Jurkat, Clone E6-1 (cell line): ENCODE results near the gene NME4.
A peak's percentile ranks its signal among the peaks of the same experiment; 100 is the strongest.
"Not testable (repeated sequence)": the region's sequence is repeated elsewhere in the genome, so short reads cannot be mapped to it uniquely, and the experiment has no call there.

Source experiments
- DNase-seq: peaks from one replicate; pipeline ENCODE4 v3.0.0-alpha.2; 2011; ENCODE audit warnings: low read depth, low spot score
- H3K4me3 ChIP-seq: 2 replicates; pipeline ENCODE4 v1.5.1; 2011; ENCODE audit warnings: mild to moderate bottlenecking, low read length, control low read depth, moderate library complexity

NME4 gene

GRCh38 chr16:387761-388666 is 9.0 kb upstream of the NME4 start:
- DNase-seq, H3K4me3 ChIP-seq: not testable (repeated sequence)

- no peak for DNase-seq
- no peak overlapping the region for H3K4me3 ChIP-seq
Observed at GRCh38 chr16:389352-389751, 7.6 kb upstream of the NME4 start.

- peak; percentile 61 for DNase-seq
- H3K4me3 ChIP-seq = no peak overlapping the region
Observed at GRCh38 chr16:391885-392335, 5.1 kb upstream of the NME4 start.

- no peak for DNase-seq
Observed at GRCh38 chr16:392450-393030, 4.5 kb upstream of the NME4 start.

GRCh38 chr16:396199-396598 is 800 bp upstream of the NME4 start:
- H3K4me3 ChIP-seq = peak overlapping the region; percentile 46; the same call in 1 of the 2 replicates
- DNase-seq = no peak

More at GRCh38 chr16:392450-393030, 4.5 kb upstream of the NME4 start:
- H3K4me3 ChIP-seq = no peak overlapping the region

GRCh38 chr16:396605-397004 is 394 bp upstream of the NME4 start:
- DNase-seq = no peak
- peak overlapping the region; percentile 46 for H3K4me3 ChIP-seq

GRCh38 chr16:397736-398332 is 835 bp downstream of the NME4 start:
- no peak for DNase-seq
- no peak overlapping the region for H3K4me3 ChIP-seq

GRCh38 chr16:398561-399339 is 1.8 kb downstream of the NME4 start:
- H3K4me3 ChIP-seq = no peak overlapping the region

GRCh38 chr16:399340-400019 is 2.5 kb downstream of the NME4 start:
- DNase-seq = no peak
- no peak overlapping the region for H3K4me3 ChIP-seq

More at GRCh38 chr16:398561-399339, 1.8 kb downstream of the NME4 start:
- DNase-seq = no peak

GRCh38 chr16:400061-400591 is 3.1 kb downstream of the NME4 start:
- H3K4me3 ChIP-seq = peak overlapping the region; percentile 62

GRCh38 chr16:401468-402348 is 4.7 kb downstream of the NME4 start, which contains the start of gene DECR2:
TSS of gene DECR2 (plus strand) at chr16:401885. CDS start at chr16:401964, 79 bp downstream.
- H3K4me3 ChIP-seq = peak within 1 kb of the TSS; percentile 65
- peak; percentile 71 for DNase-seq

More at GRCh38 chr16:400061-400591, 3.1 kb downstream of the NME4 start:
- DNase-seq = no peak

- DNase-seq = no peak
- no peak overlapping the region for H3K4me3 ChIP-seq
Observed at GRCh38 chr16:404971-405486, 8.0 kb downstream of the NME4 start.

GRCh38 chr16:405548-406506 is 8.8 kb downstream of the NME4 start:
- DNase-seq = no peak
- H3K4me3 ChIP-seq = no peak overlapping the region

- DNase-seq = no peak
- H3K4me3 ChIP-seq = no peak overlapping the region
Observed at GRCh38 chr16:407253-407652, 10.3 kb downstream of the NME4 start.

- no peak for DNase-seq
- no peak overlapping the region for H3K4me3 ChIP-seq
Observed at GRCh38 chr16:410516-411178, 13.6 kb downstream of the NME4 start.
